Measurements from ENCODE around the gene CA10.

The CA10 gene

DNA sequence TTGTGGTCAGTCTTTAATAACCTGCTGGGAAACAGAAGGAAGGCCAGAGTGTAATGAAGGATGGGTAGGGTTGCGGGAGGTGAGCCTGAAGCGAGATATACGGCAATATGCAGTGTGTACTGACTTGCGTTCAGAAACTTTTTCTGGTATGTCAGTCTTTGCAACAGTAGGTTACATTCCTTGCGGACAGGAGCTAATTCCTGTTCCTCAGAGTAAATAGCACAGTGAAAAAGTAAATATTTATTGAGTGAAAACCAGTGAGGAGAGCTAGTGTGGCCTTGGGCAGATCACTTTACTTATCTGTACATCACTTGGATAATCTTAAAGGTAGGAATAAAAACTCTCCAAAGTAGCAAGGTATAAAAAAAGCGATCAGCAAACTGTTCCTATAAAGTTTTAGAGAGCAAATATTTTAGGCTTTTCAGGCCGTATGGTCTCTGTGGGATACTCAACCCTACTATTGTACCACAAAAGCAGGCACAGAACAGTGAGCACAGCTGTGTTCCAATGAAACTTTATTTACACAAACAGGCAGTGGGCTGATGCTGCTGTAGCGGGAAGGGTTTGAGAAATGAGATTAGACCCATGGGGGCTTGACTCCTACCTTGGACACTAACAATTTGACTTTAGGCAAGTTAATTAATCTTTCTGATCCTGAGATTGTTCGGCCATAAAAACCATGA is 550.1 kb downstream of the CA10 start:
- no peak for DNase-seq (ENCODE audit: low read depth in 2 of 2)

DNA sequence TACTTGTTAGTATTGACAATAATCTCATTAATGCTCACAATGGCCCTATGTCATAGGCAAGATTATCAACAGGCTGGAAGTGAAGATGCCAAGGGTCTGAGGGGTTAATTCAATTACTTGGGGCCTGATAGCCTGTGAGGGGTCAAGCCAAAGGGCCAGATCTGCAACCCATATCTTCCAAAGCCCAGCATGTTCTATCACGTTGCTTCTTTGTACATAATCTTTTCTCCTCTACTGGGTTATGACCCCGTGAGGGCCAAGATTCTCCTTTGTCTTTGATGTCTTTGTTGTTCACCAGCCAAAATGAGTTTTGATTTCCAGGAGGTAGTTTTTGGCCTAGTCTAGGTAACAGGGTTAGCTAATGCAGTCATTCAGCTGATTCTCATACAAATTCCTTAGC is 551.0 kb downstream of the CA10 start:
- no peak for DNase-seq (ENCODE audit: low read depth in 2 of 2)

GRCh38 chr17:51604299-51605020 is 554.1 kb downstream of the CA10 start:
- DNase-seq (ENCODE audit: low read depth in 2 of 2), result no peak

DNA sequence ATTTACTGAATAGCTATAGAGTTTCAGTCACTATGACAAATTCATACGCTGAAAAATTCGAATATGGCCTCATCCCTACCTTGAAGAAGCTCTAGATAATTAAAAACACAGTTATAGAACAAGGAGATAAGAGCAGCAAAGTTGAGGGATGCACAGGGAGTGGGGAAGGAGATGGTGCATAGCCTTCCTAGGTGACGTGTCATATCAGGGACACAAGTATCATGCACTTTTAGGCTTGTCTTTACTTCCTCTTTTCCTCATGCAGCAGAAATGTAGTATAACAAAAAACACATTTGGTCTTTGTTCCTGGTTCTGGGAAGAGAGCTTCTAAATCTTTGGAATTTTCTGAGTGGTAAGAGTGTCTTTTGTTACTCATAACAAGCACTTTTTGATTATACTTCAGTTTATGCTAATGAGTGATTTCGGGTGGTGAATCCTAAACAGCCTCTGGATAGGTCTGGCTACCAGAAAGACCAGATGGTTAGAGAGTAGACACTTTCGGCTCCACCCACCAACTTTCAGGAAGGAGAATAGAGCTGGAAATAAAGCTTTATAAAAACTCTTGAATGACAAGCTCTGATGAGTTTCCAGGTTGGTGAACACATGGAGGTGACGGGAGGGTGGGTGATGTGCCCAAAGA is 556.8 kb downstream of the CA10 start:
- no peak for DNase-seq (ENCODE audit: low read depth in 2 of 2)

GRCh38 chr17:51598824-51599223 is 559.7 kb downstream of the CA10 start:
- no peak for DNase-seq (ENCODE audit: low read depth in 2 of 2)

GRCh38 chr17:51597345-51597744 is 561.2 kb downstream of the CA10 start:
- no peak for DNase-seq (ENCODE audit: low read depth in 2 of 2)

GRCh38 chr17:51595826-51596398 is 562.6 kb downstream of the CA10 start:
- no peak for DNase-seq (ENCODE audit: low read depth in 2 of 2)

DNA sequence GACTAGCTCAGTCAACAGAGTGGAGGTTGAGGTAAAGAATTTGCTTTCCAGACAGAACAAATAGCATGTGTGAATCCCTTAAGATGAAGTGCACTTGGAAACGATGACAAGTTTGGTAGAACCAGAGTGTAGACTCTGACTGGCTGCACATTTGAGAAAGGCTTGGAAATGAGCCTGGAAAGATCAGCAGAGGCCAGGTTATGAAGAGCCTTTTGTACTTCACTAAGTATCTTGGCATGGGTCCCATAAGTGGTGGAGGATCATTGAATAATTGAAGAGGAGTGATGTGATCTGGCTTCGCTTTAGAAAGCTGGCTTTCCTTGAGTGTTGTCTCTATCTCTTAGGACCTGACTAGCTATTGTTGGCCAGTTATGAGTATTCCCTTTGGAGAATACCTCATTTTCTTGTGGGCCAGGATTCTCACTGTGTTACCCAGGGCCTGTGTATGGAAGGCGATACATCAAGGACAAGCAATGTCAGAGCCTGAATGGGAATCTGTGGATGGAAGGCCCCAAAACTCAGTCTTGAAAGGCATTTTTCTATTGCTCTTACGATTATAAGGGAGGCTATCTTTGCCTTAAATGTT is 568.4 kb downstream of the CA10 start:
- DNase-seq (ENCODE audit: low read depth in 2 of 2), result no peak

GRCh38 chr17:51588063-51588462 is 570.5 kb downstream of the CA10 start:
- DNase-seq (ENCODE audit: low read depth in 2 of 2), result no peak

DNA sequence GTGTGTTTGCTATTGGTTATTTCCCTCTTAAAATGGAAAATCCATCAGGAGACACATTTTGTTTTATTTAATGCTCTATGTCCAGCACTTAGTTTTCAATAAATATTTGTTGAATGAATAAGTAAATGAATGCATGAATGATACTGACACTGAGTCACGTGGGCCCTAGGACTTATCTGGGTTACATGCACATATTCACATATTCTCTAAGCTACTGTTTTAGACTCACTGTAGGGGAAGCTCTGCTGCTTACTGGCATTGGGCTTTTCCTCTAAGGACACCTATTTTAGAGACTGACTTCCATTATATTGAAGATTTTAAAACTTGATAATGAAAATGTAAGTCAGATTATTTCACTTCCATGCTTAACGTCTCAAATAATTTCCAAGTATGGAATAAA is 571.0 kb downstream of the CA10 start:
- no peak for DNase-seq (ENCODE audit: low read depth in 2 of 2)

- DNase-seq (ENCODE audit: low read depth in 2 of 2), result no peak
These were observed 572.9 kb downstream of the CA10 start for GRCh38 chr17:51585514-51586104.

- DNase-seq (ENCODE audit: low read depth in 2 of 2), result no peak
These were observed 577.6 kb downstream of the CA10 start for GRCh38 chr17:51580869-51581268.
